K562 treated with DMSO at 1 percent for 24 hours (cell line): Measurements from ENCODE around the gene CAMKK2. TPM values are rescaled to one million over a fixed set of nuclear protein-coding genes. Genes with fewer than 3 reads are reported as not detected.

ENCODE experiments used
- total RNA-seq: library from RNA; unstranded; fragments of 300-600 nt; gene quantifications from 2 replicates; pipeline ENCODE4 v1.2.3, GENCODE V29; 2022; ENCODE audit warnings: low read depth; ENCODE audit not compliant: insufficient read depth

Gene CAMKK2
- 22.4 and 23.7 TPM in 2 replicates for total RNA-seq

DNA sequence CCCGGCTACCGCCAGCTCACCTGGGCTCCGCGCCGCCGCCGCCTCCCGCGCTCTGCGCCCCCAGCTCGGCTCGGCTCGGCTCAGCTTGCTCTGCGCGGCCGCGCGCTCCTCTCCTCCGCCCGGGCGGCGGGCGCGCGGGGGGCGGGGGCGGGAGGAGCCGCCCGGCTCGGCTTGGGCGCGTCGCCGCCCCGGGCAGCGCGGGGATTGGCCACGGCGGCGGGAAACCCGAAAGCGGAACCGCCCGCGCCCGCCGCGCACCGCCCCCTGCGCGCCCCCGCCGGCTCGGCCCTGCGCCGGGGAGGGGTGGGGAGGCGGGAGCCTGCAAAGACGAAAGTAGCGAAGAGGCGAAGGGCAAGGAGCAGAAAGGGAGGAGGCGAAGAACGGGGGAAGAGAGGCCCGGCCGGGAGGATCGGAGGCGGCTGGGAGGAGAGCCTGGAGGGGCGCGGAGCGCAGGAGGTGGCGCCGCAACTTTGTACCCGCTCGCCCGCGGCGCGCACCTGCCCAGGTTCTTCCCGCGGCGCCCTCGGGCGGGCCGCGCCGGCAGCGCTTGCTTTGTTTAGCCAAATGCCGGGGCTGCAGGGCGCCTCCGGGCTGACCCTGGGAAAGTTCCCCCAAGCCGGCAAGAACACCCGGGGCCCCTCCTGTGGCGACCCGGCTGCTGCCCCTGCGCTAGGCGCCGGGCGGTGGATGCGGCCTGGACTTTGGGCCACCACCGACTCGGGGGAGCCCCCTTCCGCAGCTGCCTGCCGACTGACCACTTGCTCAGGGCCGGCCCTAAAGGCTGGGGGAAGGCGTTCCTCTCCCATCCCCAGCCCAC, at the start of gene CAMKK2:
TSS of gene CAMKK2 (minus strand) at position 92 of the 817 bp plus-strand sequence. CDS start 22,183 bp downstream, outside the sequence.

DNA sequence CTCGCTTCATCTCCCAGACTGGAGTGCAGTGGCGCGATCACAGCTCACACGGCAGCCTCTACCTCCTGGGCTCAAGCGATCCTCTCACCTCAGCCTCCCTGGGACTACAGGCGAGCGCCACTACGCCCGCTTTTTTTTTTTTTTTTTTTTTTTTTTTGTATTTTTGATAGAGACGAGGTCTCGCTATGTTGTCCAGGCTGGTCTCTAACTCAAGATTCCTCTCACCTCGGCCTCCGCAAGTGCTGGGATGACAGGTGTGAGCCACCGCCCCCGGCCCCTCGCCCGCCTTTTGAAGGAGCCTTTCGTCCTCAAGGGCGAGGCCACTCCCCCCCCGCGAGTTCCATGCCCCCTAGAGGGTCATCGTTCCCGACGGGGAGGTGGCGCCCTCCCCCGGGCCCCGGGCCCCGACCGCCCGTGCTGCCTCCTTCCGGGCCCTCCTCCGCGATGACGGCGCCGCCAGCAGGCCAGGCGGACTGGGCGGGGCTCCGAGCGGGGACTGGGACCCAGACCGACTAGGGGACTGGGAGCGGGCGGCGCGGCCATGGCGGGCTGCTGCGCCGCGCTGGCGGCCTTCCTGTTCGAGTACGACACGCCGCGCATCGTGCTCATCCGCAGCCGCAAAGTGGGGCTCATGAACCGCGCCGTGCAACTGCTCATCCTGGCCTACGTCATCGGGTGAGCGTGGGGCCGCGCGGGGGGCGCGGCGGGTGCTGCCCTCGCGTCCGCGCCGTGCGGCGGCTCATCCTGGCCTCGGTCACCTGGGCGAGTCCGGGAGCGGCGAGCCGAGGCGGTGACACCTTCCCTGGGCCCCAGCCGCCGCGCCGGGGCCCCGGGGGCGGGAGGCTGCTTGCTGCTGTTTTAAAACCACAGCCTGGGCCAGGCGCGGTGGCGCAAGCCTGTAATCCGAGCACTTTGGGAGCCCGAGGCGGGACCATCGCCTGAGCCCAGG, 86.6 kb downstream of the CAMKK2 start, which contains the start of gene P2RX4:
TSS of gene P2RX4 (plus strand) at position 506 of the 949 bp plus-strand sequence. CDS start at position 542, 36 bp downstream.

Other genes starting within 250 kb of the CAMKK2 start
- 5.3 and 7.5 TPM in 2 replicates for gene P2RX7, start 163.8 kb downstream of the CAMKK2 start, total RNA-seq
- gene P2RX4, start 86.6 kb downstream of the CAMKK2 start, total RNA-seq = 57.8 and 85.1 TPM in 2 replicates
- gene ANAPC5, start 55.7 kb upstream of the CAMKK2 start, total RNA-seq = 127 and 131 TPM in 2 replicates
- 34.9 and 37.2 TPM in 2 replicates for gene RNF34, start 103.4 kb upstream of the CAMKK2 start, total RNA-seq